Measurements from ENCODE around the gene RPS18.
"Not testable (repeated sequence)": the region's sequence is repeated elsewhere in the genome, so short reads cannot be mapped to it uniquely, and the experiment has no call there.

The RPS18 gene

DNA sequence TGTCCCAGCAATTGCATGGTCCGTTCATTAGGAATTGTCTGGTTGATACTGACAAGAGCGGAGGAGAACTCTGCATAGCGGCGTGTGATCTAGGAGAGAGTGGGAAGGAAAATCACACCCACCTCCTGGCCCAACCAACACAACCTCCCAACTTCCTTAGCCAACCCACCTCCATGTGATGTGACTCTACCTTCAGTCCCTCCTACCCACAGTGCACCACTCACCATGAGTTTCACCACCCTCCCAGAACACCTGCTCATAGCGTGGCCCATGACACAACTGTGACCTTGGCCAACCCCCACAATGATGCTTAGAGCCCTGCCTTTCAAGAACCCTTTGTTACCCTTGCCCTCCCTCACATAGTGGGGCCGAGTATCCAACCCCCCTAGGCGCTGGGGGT, 7.9 kb upstream of the RPS18 start:
- no peak for DNase-seq (ENCODE audit: extremely low spot score)
- no peak for TF ChIP-seq CTCF (IDR thresholded peaks at IDR 0.05; ENCODE audit: control extremely low read depth, extremely low read depth, low read depth, missing control alignments)
- ChIA-PET CTCF (interaction anchor here (1.9 to 11.2 kb wide), 2 partner anchors 13 to 14 kb away, joined by 4 to 81 read pairs; partner anchors contain the start of gene B3GALT4), POLR2A (no interaction called here)

DNA sequence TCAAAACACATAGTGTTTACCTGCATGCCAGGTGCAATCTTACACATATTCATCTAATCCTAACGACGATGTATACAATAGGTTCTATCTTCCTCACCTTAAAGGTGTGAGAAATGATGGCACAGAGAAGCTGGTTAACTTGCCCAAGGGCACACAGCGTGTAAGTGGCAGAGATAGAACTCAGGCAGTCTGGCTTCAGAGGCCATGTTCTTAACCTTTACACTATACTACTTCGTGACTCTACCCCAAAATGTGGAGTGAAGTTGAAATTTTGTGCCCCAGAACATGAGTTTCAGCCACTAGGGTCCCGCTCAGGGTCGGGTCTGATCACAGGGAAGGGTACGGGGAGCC, 783 bp upstream of the RPS18 start:
- DNase-seq (ENCODE audit: extremely low spot score) = no peak
- TF ChIP-seq CTCF (IDR thresholded peaks at IDR 0.05; ENCODE audit: control extremely low read depth, extremely low read depth, low read depth, missing control alignments) = no peak

GRCh38 chr6:33272275-33273128, 627 bp downstream of the RPS18 start:
- CTCF ChIA-PET = interaction anchor here (1.2 to 11.2 kb wide), 5 partner anchors 12 to 27 kb away, joined by 3 to 81 read pairs (median 8); partner anchors contain the start of gene RGL2
- TF ChIP-seq CTCF (IDR thresholded peaks at IDR 0.05; ENCODE audit: control extremely low read depth, extremely low read depth, low read depth, missing control alignments) = no peak
- DNase-seq (ENCODE audit: extremely low spot score) = no peak
- POLR2A ChIA-PET = interaction anchor here (1.0 to 2.0 kb wide), 6 partner anchors 17 to 301 kb away, joined by 3 to 17 read pairs (median 8); partner anchors contain the start of genes PFDN6, RGL2 and WDR46

More for the DNA sequence above, 783 bp upstream of the RPS18 start:
- CTCF ChIA-PET = interaction anchor here (0.8 to 11.2 kb wide), 8 partner anchors 11 to 433 kb away, joined by 3 to 81 read pairs (median 4); partner anchors contain the start of genes RGL2 and TAP2
- POLR2A ChIA-PET = interaction anchor here (0.9 to 2.0 kb wide), 11 partner anchors 10 to 299 kb away, joined by 3 to 17 read pairs (median 4); partner anchors contain the start of genes HLA-DPA1, PFDN6, TAPBP and WDR46

DNA sequence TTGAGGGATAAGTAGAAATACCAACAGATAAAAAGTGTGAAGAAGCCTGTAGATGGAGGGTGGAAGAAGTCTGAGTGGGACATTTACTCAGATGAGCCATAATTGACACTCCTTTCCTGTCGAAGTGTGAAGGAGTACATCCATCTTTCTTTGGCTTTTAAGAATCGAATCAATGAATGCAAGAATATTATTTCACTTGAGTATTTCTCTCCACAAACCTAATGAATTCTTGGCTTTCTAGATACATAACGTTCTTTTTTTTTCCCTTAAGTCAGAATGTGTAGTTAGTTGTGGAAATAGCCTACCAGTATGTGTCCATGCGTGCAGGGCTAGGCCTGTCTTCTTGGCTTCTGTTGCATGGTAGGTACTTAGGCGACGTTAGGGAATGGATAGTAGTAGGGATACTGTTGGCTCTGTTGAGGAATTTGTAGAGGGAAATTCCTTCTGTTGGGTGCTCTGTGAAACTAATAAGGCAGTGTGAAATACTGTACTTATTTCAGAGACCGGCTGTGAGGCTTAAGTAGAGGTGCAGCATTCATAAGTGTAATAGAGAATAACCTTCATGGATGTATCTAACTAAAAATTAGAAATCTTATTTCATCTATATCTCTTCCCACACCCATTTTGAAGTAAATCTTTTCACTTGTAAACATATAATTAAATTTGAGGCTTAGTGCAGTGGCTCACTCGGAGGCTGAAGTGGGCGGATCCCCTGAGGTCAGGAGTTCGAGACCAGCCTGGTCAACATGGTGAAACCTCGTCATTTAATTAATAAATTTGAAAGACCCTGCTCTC, 1.5 kb downstream of the RPS18 start:
- ChIA-PET POLR2A (no interaction called here), CTCF (interaction anchor here (11.2 kb wide), 1 partner anchor 24 kb away, joined by 81 read pairs; no protein-coding TSS in a partner anchor)
- DNase-seq (ENCODE audit: extremely low spot score) = no peak
- TF ChIP-seq CTCF (IDR thresholded peaks at IDR 0.05; ENCODE audit: control extremely low read depth, extremely low read depth, low read depth, missing control alignments) = no peak

GRCh38 chr6:33273924-33274902, 2.3 kb downstream of the RPS18 start:
- POLR2A ChIA-PET = no interaction called here
- no peak for TF ChIP-seq CTCF (IDR thresholded peaks at IDR 0.05; ENCODE audit: control extremely low read depth, extremely low read depth, low read depth, missing control alignments)
- no peak for DNase-seq (ENCODE audit: extremely low spot score)
- CTCF ChIA-PET = interaction anchor here (1.6 kb wide), 1 partner anchor 25 kb away, joined by 3 read pairs; no protein-coding TSS in a partner anchor

- CTCF ChIA-PET = interaction anchor here (1.5 to 4.4 kb wide), 6 partner anchors 13 to 151 kb away, joined by 4 to 37 read pairs (median 6); partner anchors contain the start of genes PFDN6, RGL2 and WDR46
- not testable (repeated sequence) for DNase-seq (ENCODE audit: extremely low spot score)
- POLR2A ChIA-PET = interaction anchor here (0.6 to 1.6 kb wide), 2 partner anchors 13 to 31 kb away, joined by 9 to 12 read pairs; partner anchors contain the start of genes PFDN6 and WDR46
Observed at GRCh38 chr6:33275795-33276580, 4.1 kb downstream of the RPS18 start.

Measured in GM10248 (cell line).